ENCODE results near the gene UMODL1. TPM values are rescaled to one million over a fixed set of nuclear protein-coding genes. Genes with fewer than 3 reads are reported as not detected.

UMODL1 gene
- total and polyA plus RNA-seq, 10 of the 15 experiments (the other 5 are each of a cell fraction or from before 2014, with no cell fraction given), result 0.01 to 0.11 (median 0.03) TPM; not detected in 5

GRCh38 chr21:42088658-42089057 is 17.5 kb downstream of the UMODL1 start (continued):
- TF ChIP-seq, protein P1, sequence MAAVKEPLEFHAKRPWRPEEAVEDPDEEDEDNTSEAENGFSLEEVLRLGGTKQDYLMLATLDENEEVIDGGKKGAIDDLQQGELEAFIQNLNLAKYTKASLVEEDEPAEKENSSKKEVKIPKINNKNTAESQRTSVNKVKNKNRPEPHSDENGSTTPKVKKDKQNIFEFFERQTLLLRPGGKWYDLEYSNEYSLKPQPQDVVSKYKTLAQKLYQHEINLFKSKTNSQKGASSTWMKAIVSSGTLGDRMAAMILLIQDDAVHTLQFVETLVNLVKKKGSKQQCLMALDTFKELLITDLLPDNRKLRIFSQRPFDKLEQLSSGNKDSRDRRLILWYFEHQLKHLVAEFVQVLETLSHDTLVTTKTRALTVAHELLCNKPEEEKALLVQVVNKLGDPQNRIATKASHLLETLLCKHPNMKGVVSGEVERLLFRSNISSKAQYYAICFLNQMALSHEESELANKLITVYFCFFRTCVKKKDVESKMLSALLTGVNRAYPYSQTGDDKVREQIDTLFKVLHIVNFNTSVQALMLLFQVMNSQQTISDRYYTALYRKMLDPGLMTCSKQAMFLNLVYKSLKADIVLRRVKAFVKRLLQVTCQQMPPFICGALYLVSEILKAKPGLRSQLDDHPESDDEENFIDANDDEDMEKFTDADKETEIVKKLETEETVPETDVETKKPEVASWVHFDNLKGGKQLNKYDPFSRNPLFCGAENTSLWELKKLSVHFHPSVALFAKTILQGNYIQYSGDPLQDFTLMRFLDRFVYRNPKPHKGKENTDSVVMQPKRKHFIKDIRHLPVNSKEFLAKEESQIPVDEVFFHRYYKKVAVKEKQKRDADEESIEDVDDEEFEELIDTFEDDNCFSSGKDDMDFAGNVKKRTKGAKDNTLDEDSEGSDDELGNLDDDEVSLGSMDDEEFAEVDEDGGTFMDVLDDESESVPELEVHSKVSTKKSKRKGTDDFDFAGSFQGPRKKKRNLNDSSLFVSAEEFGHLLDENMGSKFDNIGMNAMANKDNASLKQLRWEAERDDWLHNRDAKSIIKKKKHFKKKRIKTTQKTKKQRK (IDR thresholded peaks at IDR 0.05; ENCODE audit: low read depth, low read length), result no peak
- TF ChIP-seq CBX5 (IDR thresholded peaks at IDR 0.05; ENCODE audit: low read depth) (no peak), ZNF687 (IDR thresholded peaks at IDR 0.05) (no peak), NR2C2 (IDR thresholded peaks at IDR 0.05; ENCODE audit: borderline replicate concordance, control insufficient read depth, insufficient read length, low read depth) (no peak), JUNB (IDR thresholded peaks at IDR 0.05) (no peak), HCFC1 (IDR thresholded peaks at IDR 0.05; ENCODE audit: low read length) (no peak)

Data from GM12878 (cell line).